Left colon (tissue), 2 donors: ENCODE data around the gene NLRP5. TPM values are rescaled to one million over a fixed set of nuclear protein-coding genes. Genes with fewer than 3 reads are reported as not detected.
A peak's percentile ranks its signal among the peaks of the same experiment; 100 is the strongest.

Experiments
- ATAC-seq: fragments of 200-7000 bp; cut with Tn5 transposase; one replicate; pipeline ENCODE4 v1.9.1; 2020; ENCODE audit warnings: mild to moderate bottlenecking, moderate library complexity
- DNase-seq, 2 donors: peaks; one replicate each; pipeline ENCODE4 v3.0.0-alpha.2; 2020
- intact Hi-C, 2 donors: fragments of 100-400 bp; cut with DNase I in 1 of 2; cut with micrococcal nuclease in 1 of 2; formaldehyde crosslinking; loops; one replicate each; pipeline versions ENCODE4 v1.11.2 to v1.14.0; 2022; cut with DNase I, micrococcal nuclease
- total RNA-seq, 2 donors: library from RNA; stranded (reverse); fragmentation: NEBNext Ultra II Directional; extraction: Animal tissue kit (Norgen Biotek cat#: 25700); gene quantifications; one replicate each; pipeline ENCODE4 v1.2.1, GENCODE V29; 2021
- donor health status: DM: no; HTN: no; CAD: no.
- donor health status: DM: yes; HTN: yes; CAD: no.

Gene NLRP5
- total RNA-seq, 2 donors from 2014 or later: not detected

DNA sequence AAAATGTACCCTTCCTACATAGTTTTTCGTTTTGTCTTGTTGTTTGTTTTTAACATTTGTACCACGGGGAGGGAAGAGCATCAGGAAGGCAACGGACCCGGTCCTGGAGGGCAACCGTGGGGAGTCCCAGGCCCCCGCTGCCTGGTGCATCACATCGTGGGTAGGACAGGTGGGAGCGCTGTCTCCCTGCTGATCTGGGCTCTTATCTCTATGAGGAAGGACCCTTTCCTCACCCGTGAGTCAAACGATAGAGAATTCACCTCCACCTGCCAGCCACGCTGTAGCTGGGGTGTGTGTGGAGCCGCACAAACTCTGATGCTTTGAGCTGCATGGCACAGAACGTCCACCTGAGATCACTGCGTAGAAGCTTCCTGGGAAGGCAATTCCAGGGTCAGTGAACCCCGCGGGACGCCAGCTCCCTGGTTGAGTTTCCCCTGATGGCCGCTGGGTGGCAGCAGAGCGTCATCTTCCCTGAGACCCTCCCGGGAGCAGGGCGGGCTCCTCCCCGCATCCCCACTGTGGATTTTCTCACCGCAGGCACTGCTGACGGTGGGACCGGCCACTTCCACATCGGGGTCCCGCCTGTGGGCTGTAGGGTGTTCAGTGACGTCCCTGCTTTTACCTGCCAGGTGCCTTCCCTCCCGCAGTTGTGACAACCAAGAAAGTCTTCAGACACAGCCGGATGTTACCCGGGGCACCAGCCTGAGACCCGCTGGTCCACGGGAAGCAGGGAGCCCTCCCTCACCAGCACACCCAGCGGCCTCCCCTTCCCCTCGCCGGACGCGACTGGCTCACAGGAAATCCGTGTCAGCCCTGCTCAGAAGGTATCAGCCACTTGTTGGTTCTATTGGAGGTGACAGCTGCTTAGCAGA lies 79.8 kb downstream of the NLRP5 start:
- DNase-seq (peak in 1 of 2 donors; percentile 66), ATAC-seq (peak; percentile 83)
- intact Hi-C loops: no loop called here

DNA sequence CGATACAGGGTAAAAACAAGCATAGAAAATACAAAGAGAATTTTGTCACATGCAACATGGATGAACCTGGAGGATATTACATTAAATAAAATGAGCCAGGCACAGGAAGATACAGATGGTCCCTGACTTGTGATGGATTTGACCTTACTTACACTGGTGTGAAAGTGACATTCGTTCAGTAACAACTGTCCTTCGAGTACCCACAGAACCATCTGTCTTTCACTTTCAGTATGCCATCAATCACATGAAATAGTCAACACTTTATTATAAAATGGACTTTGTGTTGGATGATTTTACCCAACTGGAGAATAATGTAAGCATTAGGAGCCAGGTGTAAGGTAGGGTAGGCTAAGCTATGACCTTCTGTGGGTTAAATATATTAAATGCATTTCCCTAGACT lies 83.1 kb downstream of the NLRP5 start:
- ATAC-seq: no peak
- intact Hi-C loops: loop anchor here (10.0 kb wide), 2 partner anchors 105 to 285 kb away; partner anchors contain the start of gene GALP (in 1 of the 2)
- DNase-seq: no peak

- DNase-seq (no peak), ATAC-seq (peak; percentile 37)
- intact Hi-C loops: loop anchor here (10.0 kb wide), 2 partner anchors 104 to 284 kb away; partner anchors contain the start of gene GALP (in 1 of the 2)
Observed at GRCh38 chr19:56071151-56071550, 84.6 kb downstream of the NLRP5 start.

- DNase-seq: peak in 1 of 2 donors; percentile 64
- intact Hi-C loops: loop anchor here (10.0 kb wide), 2 partner anchors 98 to 278 kb away; partner anchors contain the start of gene GALP (in 1 of the 2)
- peak; percentile 61 for ATAC-seq
Observed at GRCh38 chr19:56076498-56076897, 89.9 kb downstream of the NLRP5 start.

DNA sequence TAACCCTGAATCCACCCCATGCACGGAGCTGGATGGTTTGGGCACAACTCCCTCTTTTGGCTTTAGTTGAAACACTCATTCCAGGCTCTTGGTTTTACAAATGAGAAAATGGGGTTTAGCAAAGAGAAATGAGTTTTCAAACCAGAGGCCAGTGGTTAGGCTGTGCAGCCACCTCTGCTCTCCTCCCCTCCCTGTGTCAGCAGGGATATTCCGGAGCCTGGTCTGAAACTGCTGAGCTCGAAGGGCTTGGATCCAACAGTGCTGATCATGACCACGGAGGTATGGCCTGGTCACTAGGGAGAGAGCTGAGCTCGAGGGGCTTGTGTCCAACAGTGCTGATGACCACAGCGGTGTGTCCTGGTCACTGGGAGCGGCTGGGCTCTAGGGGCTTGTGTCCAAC lies 93.0 kb downstream of the NLRP5 start:
- no peak for DNase-seq
- ATAC-seq: no peak
- intact Hi-C loops: loop anchor here (10.0 kb wide), 2 partner anchors 95 to 275 kb away; partner anchors contain the start of gene GALP (in 1 of the 2)

GRCh38 chr19:56080669-56081401 lies 94.3 kb downstream of the NLRP5 start:
- intact Hi-C loops: no loop called here
- ATAC-seq (peak; percentile 73), DNase-seq (peak; percentile 72 to 90)

- ATAC-seq (no peak), DNase-seq (no peak)
- intact Hi-C loops: loop anchor here in 1 of 2 donors (2.0 kb wide), 1 partner anchor 89 kb away; no protein-coding TSS in a partner anchor
Observed at GRCh38 chr19:56083668-56084067, 97.1 kb downstream of the NLRP5 start.

- ATAC-seq: no peak
- DNase-seq: no peak
- intact Hi-C loops: no loop called here
Observed at GRCh38 chr19:56084835-56085536, 98.4 kb downstream of the NLRP5 start.

GRCh38 chr19:56085571-56086275 lies 99.1 kb downstream of the NLRP5 start:
- DNase-seq (no peak), ATAC-seq (peak; percentile 11)
- intact Hi-C loops: no loop called here

GRCh38 chr19:56086671-56087430 lies 100.3 kb downstream of the NLRP5 start:
- no peak for DNase-seq
- peak; percentile 6 for ATAC-seq
- intact Hi-C loops: no loop called here

DNA sequence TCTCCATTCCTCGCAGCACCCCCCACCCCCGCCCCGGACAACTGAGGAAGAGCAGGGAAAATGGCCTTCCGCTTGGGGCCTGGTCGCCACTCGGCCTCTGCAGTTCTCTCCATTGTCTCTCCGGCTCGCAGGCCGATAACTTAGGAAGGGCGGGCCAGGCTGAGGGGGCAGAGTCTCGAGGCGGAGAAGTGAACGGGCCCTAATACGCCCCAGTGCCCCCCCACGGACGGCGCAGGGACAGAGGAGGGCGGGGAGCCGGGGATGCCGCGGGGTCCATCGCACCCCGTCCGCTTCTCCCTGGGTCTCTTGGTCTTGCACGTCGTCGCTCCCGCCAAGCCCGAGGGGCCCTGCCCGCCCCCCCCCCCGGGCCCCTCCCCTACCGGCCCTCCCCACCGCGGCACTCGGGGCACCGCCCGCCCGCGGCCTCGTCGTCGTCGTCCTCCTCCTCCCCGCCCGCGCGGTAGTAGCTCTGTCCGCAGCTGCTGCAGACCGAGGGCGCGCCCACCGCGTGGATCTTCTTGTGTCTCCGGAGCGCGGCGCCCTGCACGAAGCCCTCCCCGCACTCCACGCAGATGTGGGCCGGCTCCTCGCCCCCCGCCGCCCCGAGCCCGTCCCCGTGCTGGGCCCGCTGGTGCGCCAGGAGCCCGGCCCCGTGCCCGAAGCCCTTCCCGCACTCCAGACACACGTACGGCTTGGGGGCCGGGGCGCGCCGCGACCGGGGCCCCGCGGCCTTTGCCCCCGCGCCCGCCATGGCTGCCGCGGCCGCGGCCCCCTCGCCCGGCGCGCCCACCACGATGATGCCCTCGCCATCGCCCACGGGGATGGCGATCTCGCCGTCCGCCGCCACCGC lies 101.3 kb downstream of the NLRP5 start:
- intact Hi-C loops: no loop called here
- ATAC-seq (no peak), DNase-seq (no peak)

- ATAC-seq (no peak), DNase-seq (no peak)
- intact Hi-C loops: no loop called here
Observed at GRCh38 chr19:56088497-56089215, 102.1 kb downstream of the NLRP5 start.

GRCh38 chr19:56089344-56089743 lies 102.8 kb downstream of the NLRP5 start:
- no peak for DNase-seq
- no peak for ATAC-seq
- intact Hi-C loops: no loop called here

DNA sequence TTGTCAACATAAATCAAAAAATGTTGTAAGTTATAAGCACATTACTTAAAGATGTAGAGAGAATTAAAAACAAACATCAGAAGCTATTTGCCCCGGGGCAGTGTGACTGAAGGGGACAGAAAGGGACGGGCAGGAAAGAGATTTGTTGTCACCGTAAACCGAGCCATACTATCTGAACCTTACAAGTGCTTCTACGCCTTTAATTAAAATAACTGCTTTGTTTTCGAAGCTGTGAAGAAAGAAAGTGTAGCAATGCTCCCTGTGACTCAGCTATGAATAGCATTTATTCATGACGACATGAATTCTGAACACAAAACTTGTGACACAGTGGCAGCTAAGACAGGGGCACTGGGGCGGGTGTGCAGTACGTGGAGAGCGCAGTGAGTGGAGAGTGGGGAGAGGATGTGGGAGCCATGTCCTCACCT lies 104.5 kb downstream of the NLRP5 start:
- DNase-seq (no peak), ATAC-seq (no peak)
- intact Hi-C loops: no loop called here

GRCh38 chr19:56091751-56092546 lies 105.4 kb downstream of the NLRP5 start:
- intact Hi-C loops: no loop called here
- DNase-seq (no peak), ATAC-seq (no peak)
